Kidney epithelial cell (primary cell): ENCODE data around the gene CRYM. TPM values are rescaled to one million over a fixed set of nuclear protein-coding genes. Genes with fewer than 3 reads are reported as not detected.
"Not testable (repeated sequence)": the region's sequence is repeated elsewhere in the genome, so short reads cannot be mapped to it uniquely, and the experiment has no call there.

ENCODE experiments used
- DNase-seq: peaks from one replicate; pipeline ENCODE4 v3.0.0-alpha.2; 2010; ENCODE audit warnings: low read depth
- H3K27me3 ChIP-seq: 2 replicates; pipeline ENCODE4 v1.6.0; 2011; ENCODE audit warnings: low read length; ENCODE audit not compliant: control insufficient read depth, insufficient read depth
- H3K36me3 ChIP-seq: 2 replicates; pipeline ENCODE4 v1.5.1; 2011; ENCODE audit warnings: low read length; ENCODE audit not compliant: control insufficient read depth, insufficient read depth
- H3K4me3 ChIP-seq: 2 replicates; pipeline ENCODE4 v1.5.1; 2011; ENCODE audit warnings: low read depth, mild to moderate bottlenecking, control low read depth, low read length
- total RNA-seq: library from RNA; depleted of rRNA; stranded (reverse); fragments of >200 nt; gene quantifications from 2 replicates; pipeline ENCODE4 v1.2.3, GENCODE V29; 2015
- TF ChIP-seq, protein P1 (sequence below): IDR thresholded peaks from 2 replicates; pipeline ENCODE4 v1.5.1; 2011; ENCODE audit warnings: mild to moderate bottlenecking, moderate library complexity, low read length, control low read depth, inconsistent platforms; ENCODE audit not compliant: insufficient read depth, poor library complexity, severe bottlenecking

The CRYM gene
- total RNA-seq, 1 donor from 2014 or later: 2.0 TPM

DNA sequence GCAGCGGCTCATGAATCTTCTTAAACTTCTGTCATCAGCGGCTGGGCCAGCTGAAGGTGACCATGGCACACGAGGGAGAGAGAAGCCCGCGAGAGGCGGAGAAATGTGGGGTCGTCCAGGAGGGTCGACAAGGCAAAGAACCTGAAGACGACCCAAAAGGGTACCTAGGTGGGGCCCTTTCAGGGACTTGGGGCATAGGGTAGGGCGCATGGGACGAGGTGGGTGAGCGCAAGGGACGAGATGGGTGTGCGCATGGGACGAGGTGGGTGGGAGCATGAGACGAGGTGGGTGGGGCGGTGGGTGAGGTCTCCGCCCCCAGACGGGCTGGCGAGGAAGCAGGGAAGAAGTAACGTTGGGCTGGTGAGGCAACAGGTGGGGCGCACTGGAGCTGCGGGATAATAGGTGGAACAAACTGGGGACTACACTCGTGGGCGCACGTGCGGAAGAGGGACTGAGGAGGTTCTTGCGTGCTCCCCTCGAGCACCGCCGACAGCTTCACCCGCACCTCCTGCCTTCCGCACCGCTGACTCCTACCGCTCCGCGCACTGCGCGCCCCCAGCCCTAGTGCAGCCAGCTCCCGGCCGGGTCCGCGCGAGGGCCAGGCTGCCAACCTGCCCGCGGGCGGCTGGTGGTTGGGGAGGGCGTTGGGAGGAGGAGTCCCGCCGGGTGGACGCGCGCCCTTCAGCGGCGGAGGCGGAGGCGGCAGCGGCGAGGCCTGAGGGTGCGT is 23.2 kb upstream of the CRYM start:
- peak; percentile 37 for DNase-seq
- TF ChIP-seq, protein P1, sequence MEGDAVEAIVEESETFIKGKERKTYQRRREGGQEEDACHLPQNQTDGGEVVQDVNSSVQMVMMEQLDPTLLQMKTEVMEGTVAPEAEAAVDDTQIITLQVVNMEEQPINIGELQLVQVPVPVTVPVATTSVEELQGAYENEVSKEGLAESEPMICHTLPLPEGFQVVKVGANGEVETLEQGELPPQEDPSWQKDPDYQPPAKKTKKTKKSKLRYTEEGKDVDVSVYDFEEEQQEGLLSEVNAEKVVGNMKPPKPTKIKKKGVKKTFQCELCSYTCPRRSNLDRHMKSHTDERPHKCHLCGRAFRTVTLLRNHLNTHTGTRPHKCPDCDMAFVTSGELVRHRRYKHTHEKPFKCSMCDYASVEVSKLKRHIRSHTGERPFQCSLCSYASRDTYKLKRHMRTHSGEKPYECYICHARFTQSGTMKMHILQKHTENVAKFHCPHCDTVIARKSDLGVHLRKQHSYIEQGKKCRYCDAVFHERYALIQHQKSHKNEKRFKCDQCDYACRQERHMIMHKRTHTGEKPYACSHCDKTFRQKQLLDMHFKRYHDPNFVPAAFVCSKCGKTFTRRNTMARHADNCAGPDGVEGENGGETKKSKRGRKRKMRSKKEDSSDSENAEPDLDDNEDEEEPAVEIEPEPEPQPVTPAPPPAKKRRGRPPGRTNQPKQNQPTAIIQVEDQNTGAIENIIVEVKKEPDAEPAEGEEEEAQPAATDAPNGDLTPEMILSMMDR: no peak
- H3K27me3 ChIP-seq: no peaks in the 10 kb centered on the region
- no peaks in the 10 kb centered on the region for H3K36me3 ChIP-seq
- peak overlapping the region; percentile 55 for H3K4me3 ChIP-seq

DNA sequence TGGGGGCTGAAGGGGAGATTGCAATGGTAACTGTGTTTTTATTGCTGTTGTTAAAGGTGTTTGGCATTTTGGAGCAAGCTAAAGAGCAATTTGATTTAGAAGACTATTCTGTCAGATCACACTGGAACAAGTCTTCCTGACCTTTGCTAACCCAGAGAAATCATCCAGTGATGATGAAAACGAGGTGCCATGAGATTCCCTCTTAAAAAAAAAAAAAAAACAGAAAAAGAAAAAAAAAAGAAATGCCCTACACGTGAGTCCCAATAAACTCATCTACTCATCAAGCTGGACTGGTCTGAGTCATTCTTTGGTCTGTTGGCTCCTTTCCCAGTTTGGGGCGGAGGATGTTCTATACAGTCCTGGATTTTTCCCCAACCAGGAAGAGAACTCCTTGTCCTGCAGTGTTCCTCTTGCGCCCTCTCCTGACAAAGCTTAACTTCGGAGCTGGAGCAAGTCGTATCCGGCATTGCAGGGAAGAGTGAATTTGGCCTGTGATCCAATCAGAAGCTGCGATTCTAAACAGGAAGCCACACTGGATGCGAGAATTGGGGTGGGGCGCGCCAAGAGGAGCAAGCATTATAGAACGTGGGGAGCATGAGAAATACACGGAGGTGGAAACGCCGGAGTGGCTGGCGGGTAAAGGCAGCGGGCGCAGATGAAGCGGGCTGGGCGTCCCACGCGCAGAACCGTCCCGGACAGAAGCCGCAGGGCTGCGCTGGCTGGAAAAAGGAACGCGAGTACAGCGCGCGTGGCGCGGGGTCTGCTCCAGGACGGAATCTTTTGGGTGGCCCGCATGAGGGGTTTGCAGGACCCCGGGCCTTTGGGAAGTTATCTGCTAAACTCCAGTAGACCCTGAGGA is 22.4 kb upstream of the CRYM start:
- DNase-seq: peak; percentile 99

DNA sequence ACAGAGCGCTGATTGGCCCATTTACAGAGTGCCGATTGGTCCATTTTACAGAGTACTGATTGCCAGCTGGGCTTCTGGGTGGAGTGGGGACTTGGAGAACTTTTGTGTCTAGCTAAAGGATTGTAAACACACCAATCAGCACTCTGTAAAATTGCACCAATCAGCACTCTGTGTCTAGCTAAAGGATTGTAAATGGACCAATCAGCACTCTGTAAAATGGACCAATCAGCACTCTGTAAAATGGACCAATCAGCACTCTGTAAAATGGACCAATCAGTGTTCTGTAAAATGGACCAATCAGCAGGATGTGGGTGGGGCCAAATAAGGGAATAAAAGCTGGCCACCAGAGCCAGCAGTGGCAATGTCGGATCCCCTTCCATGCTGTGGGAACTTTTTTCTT is 11.7 kb upstream of the CRYM start:
- not testable (repeated sequence) for H3K36me3 ChIP-seq, H3K4me3 ChIP-seq, DNase-seq

More for the DNA sequence above, 22.4 kb upstream of the CRYM start:
- no peaks in the 10 kb centered on the region for H3K27me3 ChIP-seq
- H3K4me3 ChIP-seq: peak overlapping the region; percentile 55
- TF ChIP-seq, protein P1: peak; percentile 90
- no peaks in the 10 kb centered on the region for H3K36me3 ChIP-seq

DNA sequence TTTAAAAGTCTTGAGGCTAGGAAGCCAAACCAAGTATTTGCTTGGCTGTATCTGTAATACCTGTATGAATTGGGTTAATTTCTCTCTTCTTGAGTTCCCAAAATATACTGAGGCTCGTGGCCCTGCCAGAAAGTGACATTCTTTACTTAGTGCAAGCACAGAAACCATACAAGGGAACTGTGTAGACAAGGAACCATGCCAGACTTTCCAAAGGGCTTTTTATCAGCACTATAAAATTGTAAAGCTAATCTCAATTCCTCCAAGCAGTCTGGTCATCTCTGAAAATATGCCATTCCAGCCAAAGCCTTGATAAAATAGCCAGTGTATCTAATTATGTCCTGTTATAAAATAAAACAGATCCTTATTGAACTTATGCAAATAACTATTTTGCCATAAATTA is 7.2 kb upstream of the CRYM start:
- TF ChIP-seq, protein P1: no peak
- Histone ChIP-seq H3K36me3 (no peaks in the 10 kb centered on the region), H3K27me3 (peaks cover 2% of the 10 kb centered on the region), H3K4me3 (no peak overlapping the region)
- no peak for DNase-seq

More for the DNA sequence above, 11.7 kb upstream of the CRYM start:
- H3K27me3 ChIP-seq: not testable (repeated sequence)

DNA sequence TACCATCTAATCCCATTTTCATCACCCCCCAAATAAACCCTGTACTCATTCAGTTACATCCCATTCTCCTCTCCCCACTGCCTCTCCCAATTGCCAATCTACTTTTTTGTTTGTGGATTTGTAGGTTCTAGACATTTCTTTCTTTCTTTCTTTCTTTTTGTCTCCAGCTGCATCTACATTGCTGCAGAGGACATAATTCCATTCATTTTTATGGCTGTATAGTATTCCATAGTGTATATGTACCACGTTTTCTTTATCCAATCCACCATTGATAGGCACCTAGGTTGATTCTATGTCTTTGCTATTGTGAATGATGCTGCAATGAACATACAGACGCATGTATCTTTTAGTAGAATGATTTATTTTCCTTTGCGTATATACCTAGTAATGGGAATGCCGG is 6.3 kb upstream of the CRYM start:
- H3K4me3 ChIP-seq: no peak overlapping the region
- H3K27me3 ChIP-seq: peaks cover 2% of the 10 kb centered on the region
- H3K36me3 ChIP-seq: no peaks in the 10 kb centered on the region
- TF ChIP-seq, protein P1: no peak
- DNase-seq: no peak

DNA sequence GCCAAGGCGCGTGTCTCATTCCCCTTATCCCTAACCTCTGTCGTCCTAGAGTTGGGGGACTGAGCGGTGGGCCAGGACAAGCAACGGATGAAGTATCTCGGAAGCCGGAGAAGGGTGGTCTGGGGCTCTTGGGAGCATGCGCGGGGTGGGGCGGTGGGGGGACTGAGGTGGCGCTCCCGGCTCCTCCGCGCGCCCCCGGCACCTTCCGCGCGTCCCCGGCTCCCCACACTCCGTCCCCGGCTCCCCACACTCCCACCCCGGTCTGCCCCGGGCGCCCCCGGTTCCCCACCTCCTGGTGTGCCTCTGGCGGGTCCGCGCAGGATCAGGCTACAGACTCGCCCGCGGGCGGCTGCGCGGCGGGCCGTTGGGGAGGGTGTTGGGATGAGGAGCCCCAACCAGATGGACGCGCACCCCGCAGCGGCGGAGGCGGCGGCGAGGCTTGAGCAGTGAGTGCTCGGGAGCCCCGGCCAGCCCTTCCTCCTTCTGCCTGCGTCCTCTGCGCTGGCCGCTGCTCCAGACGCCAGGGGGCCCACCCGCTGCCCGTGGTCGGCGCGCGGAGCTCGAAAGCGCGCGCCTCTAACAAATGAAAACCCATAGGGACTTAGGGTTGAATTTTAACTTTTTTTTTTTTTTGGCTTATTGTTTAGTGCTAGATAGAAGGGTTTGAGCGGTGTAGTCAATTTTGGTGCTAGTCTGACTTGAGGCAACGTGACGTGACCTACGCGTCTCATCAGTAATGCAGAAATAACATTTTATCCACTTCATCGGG is 5.6 kb upstream of the CRYM start:
- TF ChIP-seq, protein P1: peak; percentile 62
- DNase-seq: no peak
- Histone ChIP-seq H3K4me3 (peak overlapping the region; percentile 50), H3K36me3 (no peaks in the 10 kb centered on the region), H3K27me3 (peaks cover 2% of the 10 kb centered on the region)
